KMS-11 (cell line): Measurements from ENCODE around the gene PRSS50.

Experiments
- H2AFZ ChIP-seq: fragments of 200-600 bp; sonication (generic); 2 replicates; pipeline ENCODE4 v1.6.1; 2016; ENCODE audit warnings: antibody characterized with exemption, mixed run types, low read depth
- H3K27ac ChIP-seq: fragments of 200-600 bp; sonication (generic); 2 replicates; pipeline ENCODE4 v1.6.1; 2016; ENCODE audit warnings: mild to moderate bottlenecking, mixed run types
- H3K27me3 ChIP-seq: fragments of 200-600 bp; sonication (generic); 2 replicates; pipeline ENCODE4 v1.6.1; 2017; ENCODE audit warnings: mild to moderate bottlenecking, low read depth, mixed run types, moderate library complexity; ENCODE audit not compliant: insufficient read depth
- H3K36me3 ChIP-seq: fragments of 200-600 bp; sonication (generic); 2 replicates; pipeline ENCODE4 v1.6.1; 2017; ENCODE audit warnings: mild to moderate bottlenecking, mixed run types; ENCODE audit not compliant: insufficient read depth
- H3K4me1 ChIP-seq: fragments of 200-600 bp; sonication (generic); 2 replicates; pipeline ENCODE4 v1.6.1; 2016; ENCODE audit warnings: mild to moderate bottlenecking, low read depth, mixed run types; ENCODE audit not compliant: poor library complexity, severe bottlenecking
- H3K4me2 ChIP-seq: fragments of 200-600 bp; sonication (generic); 2 replicates; pipeline ENCODE4 v1.7.0; 2016; ENCODE audit warnings: mild to moderate bottlenecking, mixed run types
- H3K4me3 ChIP-seq: fragments of 200-600 bp; sonication (generic); IDR thresholded peaks from 2 replicates; pipeline ENCODE4 v1.6.1; 2017; ENCODE audit warnings: low read depth, low read length, mixed read lengths; ENCODE audit not compliant: insufficient read depth
- H3K79me2 ChIP-seq: fragments of 200-600 bp; sonication (generic); 2 replicates; pipeline ENCODE4 v1.6.1; 2016; ENCODE audit warnings: low read depth, mixed run types; ENCODE audit not compliant: insufficient read depth
- H3K9ac ChIP-seq: fragments of 200-600 bp; sonication (generic); 2 replicates; pipeline ENCODE4 v1.6.1; 2016; ENCODE audit warnings: mild to moderate bottlenecking, mixed run types
- H4K20me1 ChIP-seq: fragments of 200-600 bp; sonication (generic); 2 replicates; pipeline ENCODE4 v1.6.1; 2016; ENCODE audit warnings: mild to moderate bottlenecking, mixed run types; ENCODE audit not compliant: insufficient read depth
- TF ChIP-seq, protein P1 (sequence below): fragments of 200-600 bp; sonication (generic); conservative IDR thresholded peaks from 2 replicates; pipeline ENCODE4 v1.6.1; 2017; ENCODE audit warnings: low read depth, mild to moderate bottlenecking, antibody characterized with exemption, low read length, moderate library complexity, mixed read lengths

Gene PRSS50

GRCh38 chr3:46713050-46713897 is 4.4 kb downstream of the PRSS50 start:
- Histone ChIP-seq H4K20me1 (no peaks in the 10 kb centered on the region), H3K4me2 (no peak overlapping the region), H3K79me2 (no peaks in the 10 kb centered on the region), H3K4me1 (no peaks in the 10 kb centered on the region), H3K9ac (no peak overlapping the region), H3K36me3 (no peaks in the 10 kb centered on the region), H3K27me3 (no peaks in the 10 kb centered on the region), H2AFZ (no peak overlapping the region), H3K4me3 (no peak overlapping the region), H3K27ac (no peak overlapping the region)
- TF ChIP-seq, protein P1, sequence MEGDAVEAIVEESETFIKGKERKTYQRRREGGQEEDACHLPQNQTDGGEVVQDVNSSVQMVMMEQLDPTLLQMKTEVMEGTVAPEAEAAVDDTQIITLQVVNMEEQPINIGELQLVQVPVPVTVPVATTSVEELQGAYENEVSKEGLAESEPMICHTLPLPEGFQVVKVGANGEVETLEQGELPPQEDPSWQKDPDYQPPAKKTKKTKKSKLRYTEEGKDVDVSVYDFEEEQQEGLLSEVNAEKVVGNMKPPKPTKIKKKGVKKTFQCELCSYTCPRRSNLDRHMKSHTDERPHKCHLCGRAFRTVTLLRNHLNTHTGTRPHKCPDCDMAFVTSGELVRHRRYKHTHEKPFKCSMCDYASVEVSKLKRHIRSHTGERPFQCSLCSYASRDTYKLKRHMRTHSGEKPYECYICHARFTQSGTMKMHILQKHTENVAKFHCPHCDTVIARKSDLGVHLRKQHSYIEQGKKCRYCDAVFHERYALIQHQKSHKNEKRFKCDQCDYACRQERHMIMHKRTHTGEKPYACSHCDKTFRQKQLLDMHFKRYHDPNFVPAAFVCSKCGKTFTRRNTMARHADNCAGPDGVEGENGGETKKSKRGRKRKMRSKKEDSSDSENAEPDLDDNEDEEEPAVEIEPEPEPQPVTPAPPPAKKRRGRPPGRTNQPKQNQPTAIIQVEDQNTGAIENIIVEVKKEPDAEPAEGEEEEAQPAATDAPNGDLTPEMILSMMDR, result no peak

GRCh38 chr3:46712191-46713049 is 5.2 kb downstream of the PRSS50 start:
- Histone ChIP-seq H3K79me2 (no peaks in the 10 kb centered on the region), H3K27me3 (no peaks in the 10 kb centered on the region), H3K9ac (no peak overlapping the region), H3K36me3 (no peaks in the 10 kb centered on the region), H3K4me3 (no peak overlapping the region), H3K4me1 (no peaks in the 10 kb centered on the region), H4K20me1 (no peaks in the 10 kb centered on the region), H2AFZ (no peak overlapping the region), H3K27ac (no peak overlapping the region), H3K4me2 (no peak overlapping the region)
- TF ChIP-seq, protein P1, result no peak

- no peaks in the 10 kb centered on the region for H3K36me3 ChIP-seq
- TF ChIP-seq, protein P1, result no peak
- H3K4me3 ChIP-seq, result no peak overlapping the region
- no peaks in the 10 kb centered on the region for H4K20me1 ChIP-seq
- no peak overlapping the region for H3K4me2 ChIP-seq
- H3K27me3 ChIP-seq, result no peaks in the 10 kb centered on the region
- no peaks in the 10 kb centered on the region for H3K79me2 ChIP-seq
- H3K27ac ChIP-seq, result no peak overlapping the region
- no peaks in the 10 kb centered on the region for H3K4me1 ChIP-seq
- no peak overlapping the region for H3K9ac ChIP-seq
- no peak overlapping the region for H2AFZ ChIP-seq
These were observed 5.9 kb downstream of the PRSS50 start for GRCh38 chr3:46711760-46712159.

GRCh38 chr3:46711305-46711704 is 6.4 kb downstream of the PRSS50 start:
- no peak overlapping the region for H3K27ac ChIP-seq
- H2AFZ ChIP-seq, result no peak overlapping the region
- TF ChIP-seq, protein P1, result no peak
- no peaks in the 10 kb centered on the region for H3K79me2 ChIP-seq
- no peaks in the 10 kb centered on the region for H3K36me3 ChIP-seq
- no peak overlapping the region for H3K9ac ChIP-seq
- no peaks in the 10 kb centered on the region for H4K20me1 ChIP-seq
- H3K27me3 ChIP-seq, result no peaks in the 10 kb centered on the region
- H3K4me3 ChIP-seq, result no peak overlapping the region
- no peak overlapping the region for H3K4me2 ChIP-seq
- no peaks in the 10 kb centered on the region for H3K4me1 ChIP-seq
